Measurements from ENCODE around the gene ABCG1.
A peak's percentile ranks its signal among the peaks of the same experiment; 100 is the strongest.

The ABCG1 gene

DNA sequence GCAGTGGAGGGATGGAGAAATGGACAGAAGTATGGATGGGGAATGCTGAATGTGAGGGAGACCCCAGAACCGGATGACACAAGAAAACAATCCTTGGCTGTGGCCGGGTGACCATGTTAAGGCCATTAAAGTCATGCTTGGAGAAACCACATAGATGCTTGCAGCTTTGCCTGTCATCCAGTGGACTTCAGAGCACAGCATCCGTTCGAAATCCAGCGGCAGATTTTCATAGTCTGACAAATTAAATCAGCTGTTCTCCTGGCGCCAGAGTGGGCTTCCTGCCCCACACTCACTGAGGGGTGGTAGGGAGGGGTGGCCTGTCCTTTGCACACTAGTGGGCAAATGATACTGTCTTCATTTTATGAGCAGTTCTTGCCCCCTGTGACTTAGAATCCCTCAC, 35.1 kb downstream of the ABCG1 start:
- no peak for DNase-seq

DNA sequence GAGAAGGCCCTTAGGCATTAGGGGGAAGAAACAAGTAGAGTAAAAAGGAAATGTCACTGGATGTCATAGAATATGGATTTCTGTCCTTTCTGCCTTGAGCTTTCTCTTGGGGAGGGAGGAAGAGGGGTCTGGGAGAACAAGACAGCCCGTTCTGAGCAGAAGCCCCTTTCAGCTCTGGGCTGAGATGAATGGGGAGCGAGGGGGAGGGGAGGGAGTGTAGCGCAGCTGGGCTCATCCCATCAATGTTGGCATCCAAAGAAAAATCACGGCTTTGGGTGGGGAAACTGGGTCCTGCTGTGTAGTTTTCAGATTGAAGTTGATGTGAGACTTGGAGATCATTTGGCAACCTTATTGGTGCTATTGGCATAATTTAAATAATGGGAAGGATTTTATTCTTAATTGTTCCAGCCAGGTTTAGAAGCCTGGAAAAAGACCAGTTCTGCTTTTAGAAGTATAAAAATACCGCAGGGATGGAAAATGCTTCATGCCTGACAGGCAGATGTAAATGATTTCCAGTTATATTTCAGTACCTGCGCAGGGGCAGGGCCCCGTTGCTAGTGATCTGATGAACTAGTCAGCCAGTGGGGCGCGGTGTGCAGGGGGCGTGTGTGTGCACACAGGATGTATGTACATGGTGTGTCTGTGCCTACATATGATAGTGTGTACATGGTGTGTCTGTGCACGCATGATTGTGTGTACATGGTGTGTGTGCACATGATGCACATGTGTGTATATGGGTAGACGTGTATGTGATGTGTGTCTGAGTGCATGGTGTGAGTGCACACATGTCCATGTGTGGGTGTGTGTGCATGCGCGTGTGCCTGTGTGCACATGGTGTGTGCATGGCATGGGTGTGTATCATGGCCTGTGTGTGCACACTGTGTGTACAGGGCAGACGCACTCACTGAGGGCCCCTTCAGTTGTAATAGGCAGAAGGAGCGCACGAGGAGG, 36.0 kb downstream of the ABCG1 start:
- DNase-seq: no peak

DNA sequence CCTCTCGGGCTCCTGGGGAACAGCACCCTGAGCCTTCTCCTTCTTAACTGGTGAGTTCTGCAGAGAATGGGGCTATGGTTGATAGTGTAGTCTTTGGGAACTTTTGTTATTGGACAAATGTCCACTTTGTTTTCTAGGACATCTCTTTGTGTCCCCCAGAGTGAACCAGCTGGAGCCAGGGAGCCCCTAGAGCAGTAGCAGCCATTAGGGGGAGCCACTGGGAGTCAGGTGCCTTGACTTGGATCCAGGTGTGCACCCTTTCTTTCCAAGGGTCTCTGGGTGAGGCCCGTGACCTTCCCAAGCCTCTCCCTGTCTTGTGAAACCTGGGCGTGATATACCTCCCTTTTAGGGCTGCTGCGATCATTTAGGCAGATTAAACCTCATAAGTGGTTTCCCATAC, 36.9 kb downstream of the ABCG1 start:
- DNase-seq: no peak

DNA sequence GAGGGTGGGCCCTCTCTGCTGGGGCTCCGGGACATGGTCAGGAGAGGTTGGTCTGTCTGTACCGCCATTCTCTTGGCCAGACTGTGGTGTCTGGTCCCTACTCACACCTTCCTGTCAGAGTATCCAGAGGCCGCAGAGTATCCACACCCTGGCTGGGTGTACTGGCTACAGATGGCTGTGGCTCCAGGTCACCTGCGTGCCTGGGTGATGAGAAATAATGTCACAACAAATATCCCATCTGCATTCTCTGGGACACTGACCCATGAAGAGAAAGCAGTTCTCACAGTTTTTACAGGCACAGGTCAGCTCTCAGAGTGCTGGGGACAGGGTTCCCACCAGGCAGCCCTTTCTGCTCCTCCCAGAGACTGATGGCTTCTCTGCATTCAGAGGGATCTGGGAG, 37.4 kb downstream of the ABCG1 start:
- no peak for DNase-seq

DNA sequence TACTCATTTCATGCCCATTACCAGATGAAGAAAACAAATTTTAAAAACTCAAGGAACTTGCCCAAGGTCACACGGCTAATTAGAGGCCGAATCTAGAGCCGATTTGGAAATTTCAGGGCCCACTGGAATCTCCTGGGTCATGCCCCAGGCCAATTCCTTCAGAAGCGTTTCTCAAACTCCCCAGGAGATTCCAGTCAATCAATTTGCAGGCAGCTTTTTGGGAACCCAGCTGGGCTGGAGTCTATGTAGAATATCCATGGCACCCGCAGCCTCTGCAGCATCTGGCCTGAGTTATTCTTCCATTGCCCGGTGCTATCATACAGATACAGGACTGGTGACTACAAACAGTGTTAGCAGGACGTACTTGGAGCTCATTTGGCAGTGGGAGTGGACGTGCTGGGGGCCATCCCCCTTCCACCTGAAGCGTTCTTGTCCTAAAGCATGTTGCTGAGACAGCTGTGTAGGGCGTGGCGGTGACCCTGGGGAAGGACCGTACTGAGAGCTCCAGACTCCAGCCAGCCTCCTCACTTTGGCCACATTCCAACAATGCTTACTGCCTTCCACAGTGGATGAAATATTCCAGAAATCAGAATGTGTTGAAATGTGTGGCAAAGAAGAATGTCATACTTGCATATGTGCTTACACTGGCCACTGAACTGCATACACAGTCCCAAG, 38.3 kb downstream of the ABCG1 start:
- no peak for DNase-seq

DNA sequence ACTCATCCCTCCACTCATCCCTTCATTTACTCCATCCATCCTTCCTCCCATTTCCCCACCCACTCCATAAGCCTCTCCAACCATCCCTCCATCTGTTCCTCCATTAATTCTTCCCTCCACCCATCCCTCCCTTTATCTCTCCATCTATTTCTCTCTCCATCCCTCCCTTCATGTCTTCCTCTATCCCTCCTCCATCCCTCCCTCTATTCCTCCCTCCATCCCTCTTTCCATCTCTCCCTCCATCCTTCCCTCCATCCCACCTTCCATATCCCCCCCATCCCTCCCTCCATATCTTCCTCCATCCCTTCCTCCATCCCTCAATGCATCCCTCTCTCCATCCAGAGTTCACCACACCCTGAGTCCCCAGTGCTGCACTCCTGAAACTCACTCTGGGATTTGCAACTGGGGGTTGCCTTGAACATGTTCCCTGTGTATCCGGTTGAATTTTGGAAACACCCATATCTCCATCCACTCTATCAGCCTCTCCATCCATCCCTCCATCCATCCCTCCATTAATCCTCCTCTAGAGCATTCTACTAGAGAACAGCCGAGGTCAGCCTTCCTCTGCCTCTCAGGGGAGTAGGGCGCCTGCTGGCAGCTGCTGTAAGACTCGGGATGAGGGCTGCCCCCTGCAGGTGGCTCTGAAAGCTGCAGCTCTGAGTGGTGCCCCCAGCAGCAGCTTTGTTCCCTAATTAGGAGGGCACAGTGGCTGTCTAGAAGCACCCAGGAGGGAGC, 39.4 kb downstream of the ABCG1 start:
- peak; percentile 83 for DNase-seq

DNA sequence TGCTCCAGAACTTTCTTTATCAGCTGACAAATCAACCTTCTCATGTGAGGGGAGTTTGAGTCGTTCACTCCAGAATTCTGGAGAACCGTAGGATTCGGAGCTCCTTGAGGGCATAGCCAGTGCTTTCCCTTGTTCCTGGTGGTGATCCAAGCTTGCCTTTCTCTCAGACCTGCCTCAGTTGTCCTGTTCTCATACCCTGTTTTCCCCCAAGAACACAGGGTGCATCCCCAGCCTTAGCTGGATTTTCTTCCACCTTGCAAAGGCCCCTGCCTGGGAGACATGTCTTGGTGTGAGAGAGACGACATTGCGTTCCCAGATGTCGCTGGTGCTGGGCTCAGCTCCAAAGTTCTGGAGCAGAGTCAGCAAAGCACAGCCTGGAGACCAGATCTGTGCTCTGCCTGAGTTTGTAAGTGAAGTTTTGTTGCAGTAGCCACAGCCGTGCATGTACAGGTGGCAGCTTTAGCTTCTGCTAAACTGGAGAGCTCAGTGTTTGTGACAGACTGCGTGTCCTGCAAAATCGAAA, 40.0 kb downstream of the ABCG1 start:
- DNase-seq: no peak

DNA sequence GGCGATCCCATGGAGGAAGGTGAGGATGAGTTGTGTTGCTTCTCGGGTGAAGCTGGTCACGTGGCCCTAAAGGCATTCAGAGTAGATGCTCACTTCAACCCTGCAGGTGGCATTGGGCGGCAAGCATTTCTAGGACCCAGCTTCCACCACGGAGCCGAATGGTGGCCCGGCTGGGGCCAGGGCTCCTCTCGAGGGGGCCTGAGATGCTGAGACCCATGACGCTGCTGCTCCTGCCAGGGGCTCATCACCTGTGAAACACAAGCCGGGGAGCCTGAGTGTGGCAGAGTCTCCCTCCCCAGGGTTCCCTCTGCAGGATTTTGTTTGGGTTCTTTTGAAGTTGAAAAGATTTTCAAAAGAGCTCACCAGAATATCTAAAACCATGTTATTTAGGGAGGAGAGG, 41.2 kb downstream of the ABCG1 start:
- no peak for DNase-seq

DNA sequence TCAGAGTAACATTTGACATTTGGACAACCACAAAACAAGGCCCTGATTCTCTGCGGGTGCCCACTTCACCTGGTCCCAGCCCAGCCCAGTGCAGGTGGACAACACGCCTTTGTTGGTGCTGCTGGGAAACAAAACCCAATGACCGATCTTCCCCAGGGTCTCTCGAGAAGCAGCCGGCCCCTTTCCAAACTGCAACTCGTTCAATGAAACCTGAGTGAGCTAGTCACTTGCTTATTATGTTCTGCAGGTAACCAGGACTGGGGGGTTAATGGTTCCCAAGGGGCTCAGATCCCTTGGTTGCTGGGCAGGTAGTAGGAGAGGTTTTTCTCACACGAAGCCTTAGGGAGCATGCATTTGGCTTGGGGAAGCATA, 42.9 kb downstream of the ABCG1 start:
- no peak for DNase-seq

DNA sequence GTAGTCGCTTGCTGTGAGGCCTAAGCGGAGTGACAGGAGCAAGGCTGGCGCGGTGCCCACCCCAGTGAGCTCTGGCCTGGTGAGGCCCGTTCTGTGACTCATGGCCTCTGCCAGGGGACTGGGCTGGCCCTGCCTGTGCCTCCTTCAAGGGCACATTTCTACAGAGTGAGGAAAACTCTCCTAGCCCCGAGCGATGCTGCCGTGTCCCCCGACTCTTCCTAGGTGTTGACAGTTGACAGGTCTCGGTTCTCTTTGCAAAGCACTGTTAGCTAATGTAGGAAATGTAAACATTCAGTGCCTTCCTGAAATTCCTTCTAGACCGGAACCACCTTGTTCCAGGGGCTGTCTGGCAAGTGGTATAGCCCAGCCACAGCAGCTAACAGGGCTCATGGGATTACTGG, 43.9 kb downstream of the ABCG1 start:
- DNase-seq: no peak

DNA sequence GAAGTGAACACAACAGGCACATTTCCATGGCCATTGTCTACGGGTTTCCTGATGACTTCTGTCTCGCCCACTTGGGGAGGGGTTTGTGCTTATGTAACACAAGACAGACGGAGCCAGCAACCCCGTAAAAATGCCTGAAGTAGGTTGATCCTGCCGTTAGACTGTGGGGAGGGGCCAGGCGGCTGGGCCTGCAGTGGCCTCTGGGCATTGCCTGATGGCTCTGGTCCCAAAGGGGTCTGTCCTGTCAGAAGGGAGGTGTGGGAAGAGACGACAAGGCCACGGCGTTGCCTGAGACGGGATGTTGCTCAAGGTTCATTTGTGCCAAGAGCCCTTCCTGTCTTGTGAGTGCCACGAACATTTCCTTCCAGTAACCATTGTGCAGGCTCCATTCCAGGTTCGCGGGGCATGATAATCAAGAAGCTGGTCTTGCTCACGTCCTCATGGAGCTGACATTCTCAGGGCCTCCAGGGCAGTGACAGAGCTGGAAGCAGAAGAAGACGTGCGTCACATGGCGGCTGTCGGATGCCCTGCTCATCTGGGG, 44.7 kb downstream of the ABCG1 start:
- no peak for DNase-seq

DNA sequence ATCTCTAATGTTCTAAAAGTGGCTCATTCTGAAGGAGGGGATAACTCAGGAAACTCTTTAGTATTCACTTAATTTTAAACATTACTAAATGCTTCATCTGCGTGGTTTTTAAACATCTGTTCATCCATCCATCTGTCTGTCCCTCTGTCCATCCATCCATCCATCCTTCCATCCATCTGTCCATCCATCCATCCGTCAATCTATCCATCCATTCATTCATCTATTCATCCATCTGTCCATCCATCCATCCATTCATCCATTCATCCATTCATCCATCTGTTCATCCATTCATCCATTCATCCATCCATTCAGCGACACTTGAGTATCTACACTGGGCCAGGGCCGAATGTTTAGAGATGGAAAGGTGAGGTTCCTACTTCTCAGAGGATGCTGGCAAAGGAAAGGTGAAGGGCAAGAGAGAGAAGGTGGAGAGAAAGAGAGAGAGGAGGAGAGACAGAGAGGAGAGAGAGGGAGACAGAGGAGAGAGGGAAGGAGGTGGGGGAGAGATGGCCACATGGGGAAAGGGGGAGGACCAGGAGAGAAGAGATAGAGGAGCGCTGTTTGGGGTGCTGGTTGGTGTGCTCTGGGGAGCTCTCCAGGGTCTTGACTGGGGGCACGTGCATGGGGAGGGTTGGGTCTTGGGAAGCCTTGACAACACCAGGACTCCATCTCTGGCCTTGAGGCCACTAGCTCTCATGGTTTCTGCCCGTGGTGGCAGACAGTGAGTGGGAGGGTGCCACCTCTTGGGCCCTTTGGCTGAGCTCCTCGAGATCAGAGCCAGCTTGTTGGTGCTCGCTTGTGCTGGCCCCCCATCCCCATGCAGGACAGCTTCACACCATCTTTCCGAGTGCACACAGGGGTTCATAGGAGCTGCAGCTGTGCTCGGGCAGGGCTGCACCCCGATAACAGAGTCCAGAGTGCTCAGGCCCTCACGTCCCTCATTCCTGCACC, 45.6 kb downstream of the ABCG1 start:
- DNase-seq: no peak

DNA sequence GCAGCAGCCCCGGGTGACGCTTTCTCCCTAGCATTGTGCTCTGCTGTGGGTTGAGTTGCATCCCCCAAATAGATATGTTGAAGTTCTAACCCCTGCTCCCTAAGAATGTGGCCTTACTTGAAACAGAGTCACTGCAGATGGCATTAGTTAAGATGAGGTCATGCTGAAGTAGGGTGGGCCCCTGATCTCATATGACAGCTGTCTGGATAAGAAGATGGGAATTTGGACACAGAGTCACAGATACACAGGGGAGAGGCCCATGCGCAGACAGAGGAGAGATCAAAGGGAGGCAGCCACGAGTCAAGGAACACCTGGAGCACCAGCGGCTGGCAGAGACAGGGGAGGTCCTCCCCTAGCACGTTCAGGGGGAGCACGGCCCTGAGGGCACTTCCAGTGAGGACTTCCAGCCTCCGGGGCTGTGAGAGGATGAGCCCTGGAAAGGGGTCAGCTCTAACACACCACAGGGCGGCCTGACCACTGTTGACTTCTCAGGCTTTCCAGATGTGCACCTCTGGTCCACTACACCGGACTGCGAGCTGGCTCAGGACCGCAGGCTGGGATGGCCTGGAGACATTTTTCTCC, 46.4 kb downstream of the ABCG1 start:
- no peak for DNase-seq

DNA sequence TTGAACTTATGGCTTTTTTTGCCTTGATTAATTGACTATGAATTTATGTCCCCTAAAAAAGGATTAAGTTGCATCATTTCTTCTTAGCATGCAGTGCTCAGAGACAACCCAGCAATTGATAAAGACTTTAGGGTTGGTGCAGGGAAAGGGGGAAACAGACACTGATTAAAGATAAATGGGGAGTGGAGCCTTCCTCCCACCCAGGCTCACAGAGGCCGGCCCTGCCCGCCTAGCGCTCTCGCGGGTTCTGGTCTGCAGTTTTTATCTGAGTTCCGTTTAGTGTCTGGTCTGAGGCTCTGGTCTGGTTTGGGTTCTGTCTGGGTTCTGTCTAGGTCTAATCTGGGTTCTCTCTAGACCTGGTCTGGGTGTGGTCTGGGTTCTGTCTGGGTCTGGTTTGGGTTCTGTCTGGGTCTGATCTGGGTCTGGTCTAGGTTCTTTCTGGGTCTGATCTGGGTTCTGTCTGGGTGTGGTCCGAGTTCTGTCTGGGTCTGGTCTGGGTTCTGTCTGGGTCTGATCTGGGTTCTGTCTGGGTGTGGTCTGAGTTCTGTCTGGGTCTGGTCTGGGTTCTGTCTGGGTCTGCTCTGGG, 48.1 kb downstream of the ABCG1 start:
- DNase-seq: no peak

DNA sequence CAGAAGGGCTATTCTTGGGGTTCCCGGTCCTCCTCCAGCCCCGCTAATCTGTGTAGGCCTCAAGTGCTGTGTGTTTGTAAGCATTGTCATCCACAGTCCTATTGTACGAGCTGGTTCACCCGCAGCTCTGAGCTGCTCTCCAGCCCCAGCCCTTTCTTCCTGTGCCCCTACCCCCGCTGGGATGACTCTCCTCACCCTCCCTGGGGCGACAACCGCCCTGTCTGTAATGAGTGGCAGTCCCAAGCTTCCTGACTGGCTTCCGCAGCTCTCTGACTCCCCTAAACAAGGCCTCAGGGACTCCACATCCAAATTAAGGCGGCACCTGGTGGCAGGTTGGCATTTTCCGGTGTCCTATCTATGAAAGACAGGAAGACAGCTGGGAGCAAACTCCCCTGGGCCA, 50.4 kb downstream of the ABCG1 start:
- DNase-seq: no peak

DNA sequence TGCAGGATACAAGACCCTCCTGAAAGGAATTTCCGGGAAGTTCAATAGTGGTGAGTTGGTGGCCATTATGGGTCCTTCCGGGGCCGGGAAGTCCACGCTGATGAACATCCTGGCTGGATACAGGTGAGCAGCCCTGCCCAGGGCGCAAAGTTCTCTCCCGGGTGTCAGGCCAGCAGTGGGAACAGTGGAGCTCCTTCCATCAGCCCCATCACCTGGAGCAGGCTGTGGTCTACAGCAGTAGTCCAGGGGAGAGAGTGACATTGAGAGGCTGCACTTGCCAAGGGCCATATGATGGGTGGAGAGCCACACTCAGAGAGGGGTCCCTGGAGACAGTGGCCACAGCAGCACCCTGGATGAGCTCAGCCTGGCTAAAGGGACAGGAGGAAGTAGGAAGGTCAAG, 52.1 kb downstream of the ABCG1 start:
- DNase-seq: no peak

DNA sequence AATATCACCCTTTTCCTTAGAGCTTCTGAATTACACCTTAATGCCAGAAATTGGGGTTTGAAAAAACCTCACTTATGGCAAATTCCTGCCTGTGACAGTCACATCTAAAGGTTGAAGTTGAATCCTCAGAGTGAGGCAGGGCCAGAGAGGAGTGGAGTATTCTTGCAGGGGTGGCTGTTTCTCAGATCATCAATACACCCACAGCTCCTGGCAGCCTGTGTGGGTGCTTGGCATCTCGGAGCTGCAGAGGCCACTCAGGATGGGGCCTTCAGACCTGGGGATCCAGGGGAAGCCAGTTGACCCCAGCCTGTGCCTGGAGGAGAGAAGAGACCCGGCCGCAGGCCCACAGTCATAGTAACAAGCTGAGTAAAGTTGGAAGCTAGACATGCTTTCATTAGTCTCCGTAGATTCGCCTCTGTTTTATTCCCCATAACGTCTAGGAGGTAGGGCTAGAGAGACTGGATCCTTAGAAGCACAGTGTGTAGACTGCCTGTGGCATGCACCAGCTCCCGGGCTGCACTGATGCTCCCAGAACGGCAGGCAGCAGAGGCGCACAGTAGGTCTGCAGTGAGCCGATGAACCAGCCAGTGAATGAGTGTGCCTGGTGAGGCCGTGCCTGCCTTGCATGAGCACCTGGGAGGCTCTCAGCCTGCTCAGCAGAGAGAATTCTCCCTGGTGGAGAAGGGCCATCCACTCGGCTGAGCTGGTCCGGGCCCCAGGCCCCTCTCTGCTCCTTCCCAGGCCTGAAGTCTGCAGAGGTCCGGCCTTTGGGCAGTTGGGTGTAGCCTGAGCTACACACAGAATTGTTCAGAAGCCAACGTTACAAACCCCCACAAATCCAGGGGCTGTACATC, 53.4 kb downstream of the ABCG1 start:
- DNase-seq: no peak

DNA sequence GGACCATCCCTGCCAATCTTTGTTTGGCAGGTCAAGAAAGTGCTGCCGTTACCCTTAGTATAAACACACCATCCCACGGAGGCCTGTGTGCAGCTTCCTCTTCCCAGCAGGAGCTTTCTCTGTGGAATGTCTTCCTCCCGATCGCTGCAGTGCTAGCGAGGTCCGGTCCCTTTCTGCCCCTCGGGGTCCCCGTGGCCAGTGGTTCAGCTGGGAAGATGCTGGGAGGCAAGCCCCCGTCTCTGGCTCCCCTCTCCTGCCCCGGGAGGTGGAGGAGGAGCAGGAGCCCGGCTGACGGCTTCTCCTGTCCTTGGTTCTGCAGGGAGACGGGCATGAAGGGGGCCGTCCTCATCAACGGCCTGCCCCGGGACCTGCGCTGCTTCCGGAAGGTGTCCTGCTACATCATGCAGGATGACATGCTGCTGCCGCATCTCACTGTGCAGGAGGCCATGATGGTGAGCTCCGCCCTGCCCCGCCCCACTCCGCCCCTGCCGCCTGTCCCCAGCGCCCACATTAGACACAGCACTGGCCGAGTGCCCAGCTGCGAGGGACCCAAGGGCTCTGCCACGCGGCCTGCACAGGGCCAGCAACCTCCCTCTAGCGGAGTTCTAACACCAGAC, 54.2 kb downstream of the ABCG1 start:
- DNase-seq: no peak

DNA sequence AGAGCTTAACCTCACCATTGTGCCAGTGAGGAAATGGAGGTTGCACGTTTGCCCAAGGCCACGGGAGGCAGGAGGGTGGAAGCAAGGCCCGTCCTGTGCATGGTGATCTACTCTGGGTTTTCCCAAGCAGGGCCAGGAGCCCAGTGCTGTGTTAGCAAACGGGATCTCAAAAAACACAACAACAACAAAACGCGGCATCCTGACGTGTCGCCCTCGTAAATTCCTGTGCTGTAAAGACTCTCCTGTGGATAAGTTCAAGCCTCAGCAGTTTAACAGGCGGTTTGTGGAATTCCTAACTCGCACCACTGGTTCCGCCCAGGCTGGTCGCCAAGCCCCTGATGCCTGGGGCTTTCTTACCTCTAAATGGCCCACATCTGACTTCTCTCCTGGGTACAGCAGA, 57.1 kb downstream of the ABCG1 start:
- DNase-seq: no peak
